ENCODE data around the gene HMGB4. TPM values are rescaled to one million over a fixed set of nuclear protein-coding genes. Genes with fewer than 3 reads are reported as not detected.

HMGB4 gene
- polyA plus RNA-seq, 1 donor (not counting 4 experiments of a cell fraction or from before 2014, with no cell fraction given) = not detected

- Histone ChIP-seq H3K4me3 (ENCODE audit: control insufficient read depth in 2 of 3, extremely low read depth in 1 of 3, insufficient read depth in 2 of 3, low read depth in 1 of 3, low read length in 3 of 3) (no peak overlapping the region), H3K4me1 (ENCODE audit: control insufficient read depth, extremely low read depth, insufficient read depth, low read length) (no peaks in the 10 kb centered on the region), H2AFZ (ENCODE audit: control insufficient read depth, low read length) (no peak overlapping the region), H3K27me3 (ENCODE audit: control insufficient read depth, extremely low read depth, insufficient read depth, low read length) (no peaks in the 10 kb centered on the region), H4K20me1 (ENCODE audit: control insufficient read depth, extremely low read depth, insufficient read depth, low read length) (no peaks in the 10 kb centered on the region), H3K9me3 (ENCODE audit: control insufficient read depth, low read depth, low read length) (no peaks in the 10 kb centered on the region), H3K9me1 (ENCODE audit: control insufficient read depth, extremely low read depth, insufficient read depth, low read length) (no peaks in the 10 kb centered on the region), H3K36me3 (ENCODE audit: control insufficient read depth in 2 of 2, extremely low read depth in 1 of 2, insufficient read depth in 2 of 2, low read length in 2 of 2) (no peaks in the 10 kb centered on the region), H3K9ac (ENCODE audit: control insufficient read depth, extremely low read depth, insufficient read depth, low read length) (no peak overlapping the region), H3K27ac (ENCODE audit: control insufficient read depth, insufficient read depth, low read length) (no peak overlapping the region), H3K4me2 (ENCODE audit: control insufficient read depth, extremely low read depth, insufficient read depth, low read depth, low read length) (no peak overlapping the region), H3K79me2 (ENCODE audit: control insufficient read depth, insufficient read depth, low read length) (no peaks in the 10 kb centered on the region)
- FAIRE-seq = no peak
- dilution Hi-C loops (cut with MboI; ENCODE audit: extremely low pct_ligation_motif_present, low sequenced_read_pairs) = no loop called here
- TF ChIP-seq EZH2 (IDR thresholded peaks at IDR 0.05; ENCODE audit: low read length) = no peak
- TF ChIP-seq CTCF (optimal IDR thresholded peaks at IDR 0.05 in 1 of 3, IDR thresholded peaks at IDR 0.05 in 1 of 3, conservative IDR thresholded peaks at IDR 0.05 in 1 of 3; ENCODE audit: extremely low read depth in 1 of 3, insufficient read depth in 2 of 3, low read length in 3 of 3) = no peak
- no peak for DNase-seq (ENCODE audit: low read depth, low spot score)
Observed at GRCh38 chr1:33864460-33865389, 846 bp downstream of the HMGB4 start.

- Histone ChIP-seq H3K36me3 (ENCODE audit: control insufficient read depth in 2 of 2, extremely low read depth in 1 of 2, insufficient read depth in 2 of 2, low read length in 2 of 2) (no peaks in the 10 kb centered on the region), H4K20me1 (ENCODE audit: control insufficient read depth, extremely low read depth, insufficient read depth, low read length) (no peaks in the 10 kb centered on the region), H3K9ac (ENCODE audit: control insufficient read depth, extremely low read depth, insufficient read depth, low read length) (no peak overlapping the region), H3K4me3 (ENCODE audit: control insufficient read depth in 2 of 3, extremely low read depth in 1 of 3, insufficient read depth in 2 of 3, low read depth in 1 of 3, low read length in 3 of 3) (no peak overlapping the region), H2AFZ (ENCODE audit: control insufficient read depth, low read length) (no peak overlapping the region), H3K9me3 (ENCODE audit: control insufficient read depth, low read depth, low read length) (no peaks in the 10 kb centered on the region), H3K79me2 (ENCODE audit: control insufficient read depth, insufficient read depth, low read length) (no peaks in the 10 kb centered on the region), H3K9me1 (ENCODE audit: control insufficient read depth, extremely low read depth, insufficient read depth, low read length) (no peaks in the 10 kb centered on the region), H3K27me3 (ENCODE audit: control insufficient read depth, extremely low read depth, insufficient read depth, low read length) (no peaks in the 10 kb centered on the region), H3K27ac (ENCODE audit: control insufficient read depth, insufficient read depth, low read length) (no peak overlapping the region), H3K4me1 (ENCODE audit: control insufficient read depth, extremely low read depth, insufficient read depth, low read length) (no peaks in the 10 kb centered on the region), H3K4me2 (ENCODE audit: control insufficient read depth, extremely low read depth, insufficient read depth, low read depth, low read length) (no peak overlapping the region)
- dilution Hi-C loops (cut with MboI; ENCODE audit: extremely low pct_ligation_motif_present, low sequenced_read_pairs) = no loop called here
- TF ChIP-seq EZH2 (IDR thresholded peaks at IDR 0.05; ENCODE audit: low read length) = no peak
- no peak for TF ChIP-seq CTCF (optimal IDR thresholded peaks at IDR 0.05 in 1 of 3, IDR thresholded peaks at IDR 0.05 in 1 of 3, conservative IDR thresholded peaks at IDR 0.05 in 1 of 3; ENCODE audit: extremely low read depth in 1 of 3, insufficient read depth in 2 of 3, low read length in 3 of 3)
- FAIRE-seq = no peak
- no peak for DNase-seq (ENCODE audit: low read depth, low spot score)
Observed at GRCh38 chr1:33866281-33866680, 2.4 kb downstream of the HMGB4 start.

Data from keratinocyte (primary cell).